Activated naive CD8-positive, alpha-beta T cell treated with anti-CD3 and anti-CD28 coated beads, Interleukin-2, amount 10 ng/mL, durations not matched to agents 7 days and 5 days (primary cell): ENCODE results near the gene SGSH. TPM values are rescaled to one million over a fixed set of nuclear protein-coding genes. Genes with fewer than 3 reads are reported as not detected.
"Not testable (repeated sequence)": the region's sequence is repeated elsewhere in the genome, so short reads cannot be mapped to it uniquely, and the experiment has no call there.

Experiments
- ATAC-seq: fragments of 150-1000 bp; cut with Tn5 transposase; one replicate; pipeline ENCODE4 v1.10.0; 2021; ENCODE audit warnings: low read depth, moderate library complexity
- POLR2A ChIA-PET: fragments of 350-600 bp; sonication (Branson Sonifier 250); formaldehyde crosslinking; loops from one replicate; lab custom pipeline; 2021; ENCODE audit warnings: antibody characterized with exemption; lab: Charles Lee
- DNase-seq: peaks from one replicate; pipeline ENCODE4 v3.0.0; 2021
- H3K27ac Mint-ChIP-seq: one replicate; pipeline ENCODE4 v1.8.0; 2022; ENCODE audit warnings: mild to moderate bottlenecking, mixed read lengths
- H3K27me3 Mint-ChIP-seq: one replicate; pipeline ENCODE4 v1.8.0; 2022; ENCODE audit warnings: mild to moderate bottlenecking, moderate library complexity, mixed read lengths
- H3K36me3 Mint-ChIP-seq: one replicate; pipeline ENCODE4 v1.8.0; 2021; ENCODE audit warnings: mild to moderate bottlenecking, mixed read lengths
- H3K4me1 Mint-ChIP-seq: one replicate; pipeline ENCODE4 v1.8.0; 2021; ENCODE audit warnings: mixed read lengths
- H3K4me3 Mint-ChIP-seq: one replicate; pipeline ENCODE4 v1.8.0; 2022; ENCODE audit warnings: mild to moderate bottlenecking, moderate library complexity, mixed read lengths
- H3K9me3 Mint-ChIP-seq: one replicate; pipeline ENCODE4 v1.8.0; 2021; ENCODE audit warnings: mixed read lengths
- total RNA-seq, 2 experiments: library from RNA; stranded (reverse); gene quantifications; one replicate each; pipeline ENCODE4 v1.2.3, GENCODE V29; 2021

Gene SGSH
- total RNA-seq, 2 experiments from 2014 or later, result 51.3 to 57.1 TPM

GRCh38 chr17:80261159-80261894, 41.2 kb upstream of the SGSH start:
- DNase-seq (peak; percentile 78), ATAC-seq (peak; percentile 22)
- Mint-ChIP-seq H3K27ac (peak overlapping the region; percentile 96), H3K4me3 (peak overlapping the region; percentile 90), H3K4me1 (peaks cover 33% of the 10 kb centered on the region), H3K27me3 (no peaks in the 10 kb centered on the region), H3K9me3 (no peaks in the 10 kb centered on the region), H3K36me3 (peaks cover 17% of the 10 kb centered on the region)
- POLR2A ChIA-PET, result interaction anchor here (1.2 to 1.6 kb wide), 4 partner anchors 17 to 115 kb away, joined by 4 to 10 read pairs (median 5); no protein-coding TSS in a partner anchor

GRCh38 chr17:80260791-80261158, 40.6 kb upstream of the SGSH start, which contains the start of gene RNF213:
TSS of gene RNF213 (plus strand) at chr17:80260852. CDS start at chr17:80263682, 2,830 bp downstream.
- POLR2A ChIA-PET, result interaction anchor here (1.3 to 1.6 kb wide), 3 partner anchors 30 to 115 kb away, joined by 4 to 10 read pairs (median 5); no protein-coding TSS in a partner anchor

GRCh38 chr17:80260069-80260535, 40.0 kb upstream of the SGSH start:
- DNase-seq (peak; percentile 83), ATAC-seq (peak; percentile 25)
- Mint-ChIP-seq H3K4me1 (peaks cover 29% of the 10 kb centered on the region), H3K27ac (peak overlapping the region; percentile 88), H3K36me3 (peaks cover 12% of the 10 kb centered on the region), H3K27me3 (no peaks in the 10 kb centered on the region), H3K9me3 (no peaks in the 10 kb centered on the region), H3K4me3 (peak overlapping the region; percentile 85)
- POLR2A ChIA-PET, result interaction anchor here (1.6 kb wide), 2 partner anchors 41 to 114 kb away, joined by 4 to 5 read pairs; no protein-coding TSS in a partner anchor

More at GRCh38 chr17:80260791-80261158, 40.6 kb upstream of the SGSH start, which contains the start of gene RNF213:
- H3K4me3 Mint-ChIP-seq, result peak within 1 kb of the TSS; percentile 90
- DNase-seq (peak; percentile 80), ATAC-seq (peak; percentile 24)
- peaks cover 29% of the 10 kb centered on the region for H3K4me1 Mint-ChIP-seq
- no peaks in the 10 kb centered on the region for H3K9me3 Mint-ChIP-seq
- peaks cover 14% of the 10 kb centered on the region for H3K36me3 Mint-ChIP-seq
- H3K27me3 Mint-ChIP-seq, result no peaks in the 10 kb centered on the region
- H3K27ac Mint-ChIP-seq, result peak within 1 kb of the TSS; percentile 96

GRCh38 chr17:80259457-80260068, 39.4 kb upstream of the SGSH start:
- H3K4me3 Mint-ChIP-seq, result peak overlapping the region; percentile 85
- peak overlapping the region; percentile 88 for H3K27ac Mint-ChIP-seq
- POLR2A ChIA-PET, result interaction anchor here (0.6 kb wide), 1 partner anchor 64 kb away, joined by 3 read pairs; no protein-coding TSS in a partner anchor
- H3K4me1 Mint-ChIP-seq, result peaks cover 34% of the 10 kb centered on the region
- H3K27me3 Mint-ChIP-seq, result no peaks in the 10 kb centered on the region
- DNase-seq (no peak), ATAC-seq (no peak)
- H3K9me3 Mint-ChIP-seq, result no peaks in the 10 kb centered on the region
- peaks cover 8% of the 10 kb centered on the region for H3K36me3 Mint-ChIP-seq

GRCh38 chr17:80258296-80258695, 38.2 kb upstream of the SGSH start:
- not testable (repeated sequence) for H3K36me3 Mint-ChIP-seq, H3K27me3 Mint-ChIP-seq, H3K9me3 Mint-ChIP-seq, DNase-seq, H3K4me3 Mint-ChIP-seq, ATAC-seq
- Mint-ChIP-seq H3K27ac (peak overlapping the region; percentile 69), H3K4me1 (peaks cover 41% of the 10 kb centered on the region)
- POLR2A ChIA-PET, result interaction anchor here (0.6 kb wide), 1 partner anchor 19 kb away, joined by 4 read pairs; no protein-coding TSS in a partner anchor

GRCh38 chr17:80257716-80258213, 37.6 kb upstream of the SGSH start:
- ATAC-seq (no peak), DNase-seq (no peak)
- Mint-ChIP-seq H3K27me3 (no peaks in the 10 kb centered on the region), H3K36me3 (peaks cover 2% of the 10 kb centered on the region), H3K4me1 (peaks cover 45% of the 10 kb centered on the region), H3K9me3 (no peaks in the 10 kb centered on the region), H3K27ac (no peak overlapping the region), H3K4me3 (no peak overlapping the region)
- POLR2A ChIA-PET, result interaction anchor here (0.6 kb wide), 1 partner anchor 19 kb away, joined by 4 read pairs; no protein-coding TSS in a partner anchor

- Mint-ChIP-seq H3K9me3 (no peaks in the 10 kb centered on the region), H3K36me3 (no peaks in the 10 kb centered on the region), H3K4me3 (no peak overlapping the region), H3K27me3 (no peaks in the 10 kb centered on the region), H3K4me1 (peaks cover 37% of the 10 kb centered on the region), H3K27ac (no peak overlapping the region)
- POLR2A ChIA-PET, result interaction anchor here (1.6 kb wide), 1 partner anchor 10 kb away, joined by 4 read pairs; no protein-coding TSS in a partner anchor
- DNase-seq (no peak), ATAC-seq (no peak)
These were observed 35.9 kb upstream of the SGSH start for GRCh38 chr17:80256034-80256350.

GRCh38 chr17:80254396-80255251, 34.5 kb upstream of the SGSH start:
- H3K36me3 Mint-ChIP-seq, result no peaks in the 10 kb centered on the region

GRCh38 chr17:80253631-80254395, 33.7 kb upstream of the SGSH start:
- no peak overlapping the region for H3K4me3 Mint-ChIP-seq
- POLR2A ChIA-PET, result interaction anchor here (1.3 kb wide), 1 partner anchor 11 kb away, joined by 11 read pairs; no protein-coding TSS in a partner anchor
- peak overlapping the region; percentile 51 for H3K27ac Mint-ChIP-seq
- ATAC-seq (no peak), DNase-seq (no peak)
- H3K27me3 Mint-ChIP-seq, result no peaks in the 10 kb centered on the region
- no peaks in the 10 kb centered on the region for H3K36me3 Mint-ChIP-seq
- H3K4me1 Mint-ChIP-seq, result peaks cover 31% of the 10 kb centered on the region
- H3K9me3 Mint-ChIP-seq, result no peaks in the 10 kb centered on the region

More at GRCh38 chr17:80254396-80255251, 34.5 kb upstream of the SGSH start:
- Mint-ChIP-seq H3K27me3 (no peaks in the 10 kb centered on the region), H3K4me3 (peak overlapping the region; percentile 65), H3K9me3 (no peaks in the 10 kb centered on the region), H3K27ac (peak overlapping the region; percentile 74), H3K4me1 (peaks cover 33% of the 10 kb centered on the region)
- ATAC-seq (peak; percentile 62), DNase-seq (peak; percentile 44)
- POLR2A ChIA-PET, result interaction anchor here (1.0 to 1.3 kb wide), 3 partner anchors 9 to 42 kb away, joined by 5 to 11 read pairs (median 7); no protein-coding TSS in a partner anchor

- POLR2A ChIA-PET, result no interaction called here
- no peaks in the 10 kb centered on the region for H3K36me3 Mint-ChIP-seq
- H3K4me3 Mint-ChIP-seq, result no peak overlapping the region
- H3K27me3 Mint-ChIP-seq, result no peaks in the 10 kb centered on the region
- H3K27ac Mint-ChIP-seq, result no peak overlapping the region
- DNase-seq, result peak; percentile 84
- no peaks in the 10 kb centered on the region for H3K9me3 Mint-ChIP-seq
- peak; percentile 76 for ATAC-seq
- peaks cover 24% of the 10 kb centered on the region for H3K4me1 Mint-ChIP-seq
These were observed 32.7 kb upstream of the SGSH start for GRCh38 chr17:80252871-80253270.

- no peaks in the 10 kb centered on the region for H3K9me3 Mint-ChIP-seq
These were observed 31.8 kb upstream of the SGSH start for GRCh38 chr17:80251966-80252365.

More at GRCh38 chr17:80251966-80252365, 31.8 kb upstream of the SGSH start:
- ATAC-seq (no peak), DNase-seq (no peak)
- POLR2A ChIA-PET, result interaction anchor here (0.9 kb wide), 1 partner anchor 13 kb away, joined by 3 read pairs; no protein-coding TSS in a partner anchor
- H3K36me3 Mint-ChIP-seq, result no peaks in the 10 kb centered on the region
- H3K27ac Mint-ChIP-seq, result no peak overlapping the region
- H3K27me3 Mint-ChIP-seq, result no peaks in the 10 kb centered on the region
- H3K4me3 Mint-ChIP-seq, result no peak overlapping the region
- H3K4me1 Mint-ChIP-seq, result peaks cover 23% of the 10 kb centered on the region
